ENCODE measurements around the gene CELA3A.
"Not testable (repeated sequence)": the region's sequence is repeated elsewhere in the genome, so short reads cannot be mapped to it uniquely, and the experiment has no call there.

- TF ChIP-seq, protein P1, sequence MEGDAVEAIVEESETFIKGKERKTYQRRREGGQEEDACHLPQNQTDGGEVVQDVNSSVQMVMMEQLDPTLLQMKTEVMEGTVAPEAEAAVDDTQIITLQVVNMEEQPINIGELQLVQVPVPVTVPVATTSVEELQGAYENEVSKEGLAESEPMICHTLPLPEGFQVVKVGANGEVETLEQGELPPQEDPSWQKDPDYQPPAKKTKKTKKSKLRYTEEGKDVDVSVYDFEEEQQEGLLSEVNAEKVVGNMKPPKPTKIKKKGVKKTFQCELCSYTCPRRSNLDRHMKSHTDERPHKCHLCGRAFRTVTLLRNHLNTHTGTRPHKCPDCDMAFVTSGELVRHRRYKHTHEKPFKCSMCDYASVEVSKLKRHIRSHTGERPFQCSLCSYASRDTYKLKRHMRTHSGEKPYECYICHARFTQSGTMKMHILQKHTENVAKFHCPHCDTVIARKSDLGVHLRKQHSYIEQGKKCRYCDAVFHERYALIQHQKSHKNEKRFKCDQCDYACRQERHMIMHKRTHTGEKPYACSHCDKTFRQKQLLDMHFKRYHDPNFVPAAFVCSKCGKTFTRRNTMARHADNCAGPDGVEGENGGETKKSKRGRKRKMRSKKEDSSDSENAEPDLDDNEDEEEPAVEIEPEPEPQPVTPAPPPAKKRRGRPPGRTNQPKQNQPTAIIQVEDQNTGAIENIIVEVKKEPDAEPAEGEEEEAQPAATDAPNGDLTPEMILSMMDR (IDR thresholded peaks at IDR 0.05): not testable (repeated sequence)
- not testable (repeated sequence) for TF ChIP-seq POLR2A (IDR thresholded peaks at IDR 0.05)
These were observed 26.2 kb upstream of the CELA3A start for GRCh38 chr1:21975296-21975695.
